GM21717 (cell line): ENCODE data around the gene CDH10.

Source experiments
- ATAC-seq: cut with Tn5 transposase; IDR thresholded peaks from one replicate; pipeline ENCODE4 v1.9.1; 2021; ENCODE audit warnings: mild to moderate bottlenecking, moderate library complexity; ENCODE audit not compliant: unreplicated experiment

The CDH10 gene

DNA sequence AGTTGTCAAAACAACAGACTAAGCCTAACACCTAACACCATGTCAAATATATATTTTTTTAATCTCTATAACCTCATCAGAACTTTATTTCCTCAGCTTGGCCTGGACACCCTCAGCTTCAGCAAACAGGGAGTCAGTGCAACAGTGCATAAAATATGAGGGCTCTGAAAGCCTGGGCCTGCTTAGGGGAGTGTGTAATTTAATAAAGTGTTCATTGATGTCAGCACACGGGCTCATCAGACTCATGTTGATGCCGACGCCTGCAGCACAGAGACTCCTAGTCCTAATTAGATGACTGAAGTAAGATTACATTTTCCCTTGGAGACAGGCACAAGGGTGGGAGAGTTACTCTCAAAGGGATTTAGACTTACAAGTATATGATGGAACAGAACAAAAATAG is 37.8 kb downstream of the CDH10 start:
- no peak for ATAC-seq

- no peak for ATAC-seq
Measured at GRCh38 chr5:24602188-24602587, 42.6 kb downstream of the CDH10 start.

DNA sequence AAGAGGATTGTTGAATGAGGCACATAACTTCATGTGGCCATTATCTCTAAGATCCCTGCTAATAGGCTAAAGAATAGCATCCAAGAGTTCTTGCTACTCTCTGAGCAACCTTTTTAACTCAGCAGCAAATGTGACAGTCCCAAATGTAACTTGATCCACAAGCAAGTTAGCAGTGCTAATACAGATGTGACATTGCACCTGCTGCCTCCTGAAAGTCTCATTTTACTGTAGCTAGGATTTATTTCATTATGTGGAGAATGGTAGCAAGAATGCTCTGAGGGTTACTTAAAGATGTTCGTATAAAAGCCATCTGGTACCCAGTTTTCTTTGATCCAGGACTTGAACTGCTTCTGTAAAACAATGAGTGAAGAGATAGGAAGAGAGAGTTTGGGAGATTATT is 45.8 kb downstream of the CDH10 start:
- ATAC-seq = no peak

GRCh38 chr5:24595329-24595728 is 49.4 kb downstream of the CDH10 start:
- no peak for ATAC-seq

DNA sequence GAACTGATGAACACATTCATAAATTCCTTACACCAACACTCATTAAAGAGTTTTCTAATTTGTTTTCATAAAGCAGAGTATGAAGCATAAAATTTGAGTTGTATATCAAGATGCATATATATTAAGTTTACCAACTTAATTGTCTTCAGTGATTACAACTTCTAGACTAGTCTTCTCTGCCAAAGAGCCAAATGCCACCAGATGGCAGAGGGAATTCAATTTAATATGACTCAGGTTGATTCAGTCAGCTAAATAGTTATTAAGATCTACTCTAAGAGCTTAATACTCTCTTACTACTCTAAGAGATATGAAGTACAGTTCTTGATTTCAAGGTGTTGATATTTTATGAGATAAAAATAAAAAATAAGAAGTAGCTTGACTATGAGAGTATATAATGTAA is 53.4 kb downstream of the CDH10 start:
- no peak for ATAC-seq

DNA sequence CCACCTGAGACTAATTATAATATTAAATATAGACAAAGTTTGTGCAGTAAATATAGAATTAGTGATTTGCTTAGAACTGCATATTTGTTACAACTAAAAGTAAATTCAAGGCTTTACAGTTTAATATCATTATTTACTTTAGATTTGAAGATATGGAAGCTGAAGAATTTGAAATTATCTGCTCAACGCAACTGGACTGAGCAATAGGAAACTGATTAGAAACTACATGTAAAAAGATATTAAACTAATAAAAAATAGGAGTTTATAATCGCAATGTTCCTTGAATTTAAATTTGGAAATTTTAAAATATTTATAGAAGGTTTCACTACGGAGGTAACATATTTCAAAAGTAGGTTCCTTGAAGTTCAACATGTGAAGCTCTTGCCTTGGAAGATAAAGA is 55.2 kb downstream of the CDH10 start:
- ATAC-seq = no peak

DNA sequence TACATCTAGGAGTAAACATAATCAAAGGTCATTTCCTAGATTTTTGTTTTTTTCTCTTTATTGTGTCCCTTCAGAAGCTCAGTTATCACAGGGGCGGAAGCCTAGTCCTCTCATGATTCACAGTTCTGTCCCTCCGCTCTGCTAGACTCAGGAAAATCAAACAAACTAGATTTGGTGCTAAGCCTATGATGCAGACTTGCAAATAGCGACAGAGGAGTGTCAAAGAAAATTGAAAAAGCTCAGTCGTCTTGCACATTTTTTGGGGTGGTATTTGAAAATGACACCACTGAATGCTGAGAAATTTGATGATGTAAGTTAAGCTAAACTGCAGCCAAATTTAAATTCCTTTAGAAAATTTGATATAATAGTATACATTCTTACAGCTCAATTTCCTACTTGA is 59.0 kb downstream of the CDH10 start:
- ATAC-seq = no peak

DNA sequence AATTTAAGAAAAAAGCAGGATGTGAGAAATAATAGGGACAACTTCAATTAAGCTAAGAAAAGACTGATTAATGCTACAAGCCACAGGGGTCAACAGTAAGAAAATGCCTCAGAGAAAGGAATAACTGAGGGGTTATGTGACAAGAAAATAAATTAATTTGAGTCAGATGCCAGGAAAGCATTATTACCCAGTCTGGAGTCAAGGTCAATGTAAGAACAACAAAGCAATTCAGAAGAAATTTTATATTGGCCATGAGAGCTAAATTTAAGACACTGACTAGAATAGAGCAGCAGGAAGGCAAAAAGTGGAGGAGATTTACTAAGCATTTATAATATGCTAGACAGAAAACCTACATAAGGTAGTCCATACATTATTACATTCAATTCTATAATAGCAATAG is 73.5 kb downstream of the CDH10 start:
- no peak for ATAC-seq

- ATAC-seq = no peak
Measured at GRCh38 chr5:24566933-24567332, 77.8 kb downstream of the CDH10 start.

- no peak for ATAC-seq
Measured at GRCh38 chr5:24555229-24555628, 89.5 kb downstream of the CDH10 start.

DNA sequence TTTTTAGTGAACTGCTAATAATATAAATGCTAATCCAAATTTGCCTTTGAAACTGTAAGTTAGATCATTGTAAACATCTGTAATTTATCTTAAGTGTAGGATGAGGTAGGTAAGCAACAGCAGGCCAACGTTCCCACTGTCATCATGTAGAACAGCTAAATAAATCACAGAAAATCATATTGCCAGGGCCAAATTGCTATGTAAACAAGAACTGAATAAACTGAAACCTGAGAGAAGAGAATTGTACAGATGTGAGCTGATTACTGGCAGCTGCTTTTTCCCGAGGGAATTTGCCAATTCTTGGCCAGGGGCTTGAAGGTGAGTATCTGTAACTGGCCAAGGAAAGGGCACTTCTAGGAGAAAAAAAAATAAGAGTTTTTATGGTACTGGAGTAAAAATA is 97.6 kb downstream of the CDH10 start:
- ATAC-seq = no peak

DNA sequence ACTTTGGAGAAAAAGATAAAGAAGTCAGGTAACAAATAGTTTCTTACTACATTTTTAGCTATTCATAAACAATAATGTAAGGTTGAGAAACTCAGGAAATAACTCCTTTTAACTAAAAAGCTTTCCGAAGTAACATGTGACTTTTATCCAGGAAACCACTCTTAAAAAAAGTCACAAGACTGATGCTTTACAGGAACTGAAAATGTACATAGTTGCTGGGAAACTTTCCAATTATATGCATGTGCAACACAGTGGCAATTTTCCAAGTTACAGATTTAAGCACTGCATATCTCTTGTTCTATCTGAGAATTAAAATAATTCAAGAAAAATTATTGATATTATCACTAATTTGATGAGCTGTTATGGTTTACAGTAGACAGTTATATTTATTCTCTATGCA is 105.2 kb downstream of the CDH10 start:
- ATAC-seq = no peak

- ATAC-seq = no peak
Measured at GRCh38 chr5:24538346-24538745, 106.4 kb downstream of the CDH10 start.

- no peak for ATAC-seq
Measured at GRCh38 chr5:24535646-24536045, 109.1 kb downstream of the CDH10 start.

GRCh38 chr5:24530906-24531305 is 113.9 kb downstream of the CDH10 start:
- no peak for ATAC-seq

GRCh38 chr5:24525414-24525813 is 119.4 kb downstream of the CDH10 start:
- no peak for ATAC-seq

- no peak for ATAC-seq
Measured at GRCh38 chr5:24512423-24512822, 132.4 kb downstream of the CDH10 start.

DNA sequence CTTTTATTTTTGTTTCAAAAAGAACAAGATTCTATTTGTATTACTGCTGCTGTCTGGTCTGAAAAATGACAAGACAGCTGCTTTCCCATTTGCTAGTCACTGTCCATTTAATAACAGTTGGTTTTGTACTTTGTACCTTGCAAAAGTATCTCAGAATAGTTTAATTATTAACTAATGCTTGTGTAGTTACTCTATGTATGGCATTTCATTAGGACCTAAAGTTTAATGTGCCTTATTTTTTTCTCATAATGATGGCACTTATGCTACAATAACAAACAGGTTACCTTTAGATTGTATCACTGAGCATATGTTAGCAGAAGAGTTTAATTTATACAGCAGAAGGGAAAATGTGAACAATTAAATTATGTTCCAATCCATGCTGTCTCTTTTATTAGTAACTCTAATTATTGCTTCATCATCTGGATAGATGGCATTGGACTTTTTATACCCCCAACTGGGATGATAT is 134.2 kb downstream of the CDH10 start:
- ATAC-seq = no peak

DNA sequence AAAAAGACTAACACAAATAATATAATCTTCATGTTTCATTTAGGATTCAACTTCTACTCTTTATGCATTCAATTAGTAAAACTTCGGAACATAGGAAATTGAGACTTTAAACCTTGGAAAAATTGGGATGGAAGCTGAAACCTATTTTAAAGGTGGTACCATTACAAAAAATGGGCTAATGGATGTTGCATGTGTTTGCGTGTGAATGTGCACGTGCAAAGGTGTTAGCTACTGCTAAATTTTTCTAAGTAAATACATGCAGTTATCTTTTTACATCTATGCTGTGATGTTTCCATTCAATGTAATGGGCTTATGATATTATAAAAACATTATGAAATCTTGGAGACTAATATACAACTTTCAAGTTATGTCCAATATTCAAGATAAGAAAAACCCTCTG is 134.8 kb downstream of the CDH10 start:
- no peak for ATAC-seq

- ATAC-seq = no peak
Measured at GRCh38 chr5:24505258-24505657, 139.5 kb downstream of the CDH10 start.

DNA sequence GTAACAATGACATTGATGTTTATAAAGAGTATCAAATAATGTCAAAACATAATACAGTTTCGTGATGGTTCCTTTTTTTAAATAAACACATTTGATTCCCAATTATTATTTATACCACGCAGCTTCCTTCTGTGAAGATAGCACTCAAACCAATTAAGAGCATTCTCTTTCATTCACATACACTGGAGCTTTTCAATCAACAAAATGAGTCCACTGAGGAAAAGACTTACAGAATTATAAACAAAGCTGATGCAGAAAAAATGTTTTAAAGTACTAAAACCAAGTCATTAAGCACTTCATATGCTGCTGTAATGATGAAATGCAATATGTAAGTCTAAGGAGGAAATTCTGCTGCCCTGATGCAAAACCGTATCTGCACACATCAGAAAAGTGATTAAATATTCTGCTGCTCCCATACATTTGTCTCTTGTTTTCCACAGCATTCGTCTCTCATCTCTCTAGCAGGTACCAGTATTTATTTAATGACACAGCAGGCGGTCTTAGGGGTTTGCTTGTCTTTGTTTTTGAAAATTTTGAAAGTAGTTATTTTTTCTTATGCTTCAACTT is 147.1 kb downstream of the CDH10 start:
- ATAC-seq = no peak

GRCh38 chr5:24497145-24497544 is 147.6 kb downstream of the CDH10 start:
- ATAC-seq = no peak

GRCh38 chr5:24496268-24496667 is 148.5 kb downstream of the CDH10 start:
- no peak for ATAC-seq

DNA sequence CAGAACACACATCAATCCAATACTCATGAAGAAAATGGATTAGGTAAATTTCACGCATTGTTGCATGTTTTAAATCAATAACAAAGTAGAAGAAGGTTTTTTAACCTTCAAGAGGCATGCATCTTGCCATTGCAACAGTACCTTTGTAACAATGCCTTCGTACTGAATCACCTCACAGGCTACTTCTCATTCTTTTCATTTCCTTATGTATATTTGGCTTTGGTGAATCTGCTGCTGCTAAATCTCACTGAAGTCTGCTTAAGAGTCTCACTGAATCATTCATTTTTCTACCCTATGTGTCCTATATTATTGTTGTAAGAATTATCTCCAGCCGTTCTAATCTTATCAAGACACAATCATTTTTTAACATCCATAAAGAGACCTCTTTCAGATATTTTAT is 152.5 kb downstream of the CDH10 start:
- ATAC-seq = no peak
